Medulla oblongata (tissue), 1 donor: Measurements from ENCODE around the gene LHX3.

ENCODE experiments used
- DNase-seq: peaks from one replicate; pipeline ENCODE4 v3.0.0-alpha.2; 2015; ENCODE audit errors: extremely low spot score

Gene LHX3

GRCh38 chr9:136177224-136177623, 27.7 kb downstream of the LHX3 start:
- DNase-seq, result no peak

DNA sequence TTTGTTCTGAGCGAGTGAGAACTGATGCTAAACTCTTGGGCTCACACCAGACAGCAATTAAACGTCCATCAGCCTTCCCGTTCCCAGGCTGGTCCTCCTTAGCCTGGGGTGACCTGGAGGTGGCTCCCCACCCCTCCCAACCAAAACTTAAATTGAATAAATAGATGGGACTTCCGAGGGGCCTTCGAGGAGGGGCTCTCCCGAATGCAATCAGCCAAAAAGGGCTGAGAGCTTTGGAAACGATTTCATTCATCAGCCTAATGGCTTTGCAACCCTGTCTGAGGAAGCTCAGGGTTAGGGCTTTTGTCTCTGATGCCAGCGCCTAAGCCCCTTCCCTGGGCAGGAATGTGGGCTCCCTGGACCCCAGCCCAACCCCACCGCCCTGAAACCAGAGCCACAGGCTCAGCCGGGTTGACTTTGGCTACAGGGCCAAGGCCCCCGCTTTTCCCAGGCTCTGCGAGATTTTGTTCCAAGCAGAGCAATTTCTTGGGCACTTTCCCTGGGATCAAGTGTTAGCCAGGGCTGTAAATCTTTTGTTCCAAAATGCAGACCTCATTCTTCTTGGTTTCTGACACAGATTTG, 29.2 kb downstream of the LHX3 start:
- DNase-seq, result peak; percentile 4

GRCh38 chr9:136174779-136175615, 29.9 kb downstream of the LHX3 start:
- no peak for DNase-seq

- DNase-seq, result no peak
Measured at GRCh38 chr9:136173648-136174290, 31.2 kb downstream of the LHX3 start.

- DNase-seq, result no peak
Measured at GRCh38 chr9:136172412-136173079, 32.4 kb downstream of the LHX3 start.

DNA sequence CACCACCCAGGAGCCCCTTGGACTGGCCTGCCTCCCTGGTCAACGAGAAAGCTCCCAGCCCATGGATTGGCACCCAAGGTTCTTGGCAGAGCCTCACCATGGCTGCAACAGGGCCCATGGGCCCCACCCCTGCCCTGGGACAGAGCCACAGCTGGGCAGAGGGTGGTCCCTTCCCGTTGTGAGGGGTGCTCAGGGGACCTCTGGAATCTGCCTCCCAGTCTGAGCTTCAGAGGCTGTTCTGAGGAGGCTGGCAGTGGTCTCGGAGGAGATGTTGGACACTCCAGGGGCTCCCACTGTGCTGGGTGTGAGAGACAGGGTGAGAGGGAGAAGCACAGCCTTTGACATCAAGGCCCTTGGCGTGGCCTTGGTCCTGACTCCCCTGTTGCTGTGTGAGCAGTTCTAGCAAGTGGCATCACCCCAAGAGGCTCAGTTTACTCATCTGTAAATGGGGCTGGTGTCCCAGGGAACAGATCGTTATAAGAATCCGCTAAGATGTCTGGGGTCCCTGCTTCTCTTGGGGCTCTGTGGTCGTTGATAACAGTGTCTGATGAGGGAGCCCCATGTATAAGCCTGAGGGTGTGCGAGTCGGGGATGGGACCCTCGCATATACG, 33.0 kb downstream of the LHX3 start:
- DNase-seq, result no peak

DNA sequence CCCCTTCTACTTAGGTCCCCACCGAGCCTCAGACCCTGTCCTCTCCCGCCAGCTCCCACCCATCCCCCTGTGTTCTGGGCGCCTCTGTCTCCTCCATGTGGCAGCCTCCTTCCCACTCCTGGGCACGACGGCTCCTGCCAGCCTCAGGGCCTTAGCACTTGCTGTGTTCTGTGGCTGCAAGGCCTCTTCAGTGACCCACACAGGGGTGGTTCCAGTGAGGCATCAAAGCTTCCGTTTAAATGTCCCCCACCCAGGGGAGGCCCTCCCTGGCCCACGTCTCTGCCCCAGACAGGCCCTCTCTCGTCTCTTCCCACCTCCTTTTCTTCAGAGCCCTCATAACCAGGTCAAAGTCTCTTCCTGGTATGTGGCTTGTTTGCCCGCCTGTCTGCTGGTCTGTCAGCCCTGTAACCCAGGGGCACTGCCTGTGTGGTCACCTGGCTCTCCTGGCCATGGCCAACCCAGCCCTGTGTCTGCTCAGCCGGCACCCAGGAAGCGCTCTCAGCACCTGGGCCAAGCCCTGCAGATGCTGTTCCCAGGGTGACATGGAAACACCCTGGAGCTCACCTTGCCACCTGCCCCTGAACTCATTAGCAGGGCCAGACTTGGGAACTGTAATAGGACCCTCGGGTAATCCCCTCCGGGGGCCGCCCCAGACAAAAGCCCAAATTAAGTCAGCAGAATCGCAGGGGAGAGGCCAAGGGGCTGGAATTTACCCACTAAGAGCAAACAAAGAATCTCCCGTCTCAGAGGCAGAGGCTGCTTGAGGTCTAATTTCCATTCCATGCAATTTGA, 33.7 kb downstream of the LHX3 start:
- no peak for DNase-seq

DNA sequence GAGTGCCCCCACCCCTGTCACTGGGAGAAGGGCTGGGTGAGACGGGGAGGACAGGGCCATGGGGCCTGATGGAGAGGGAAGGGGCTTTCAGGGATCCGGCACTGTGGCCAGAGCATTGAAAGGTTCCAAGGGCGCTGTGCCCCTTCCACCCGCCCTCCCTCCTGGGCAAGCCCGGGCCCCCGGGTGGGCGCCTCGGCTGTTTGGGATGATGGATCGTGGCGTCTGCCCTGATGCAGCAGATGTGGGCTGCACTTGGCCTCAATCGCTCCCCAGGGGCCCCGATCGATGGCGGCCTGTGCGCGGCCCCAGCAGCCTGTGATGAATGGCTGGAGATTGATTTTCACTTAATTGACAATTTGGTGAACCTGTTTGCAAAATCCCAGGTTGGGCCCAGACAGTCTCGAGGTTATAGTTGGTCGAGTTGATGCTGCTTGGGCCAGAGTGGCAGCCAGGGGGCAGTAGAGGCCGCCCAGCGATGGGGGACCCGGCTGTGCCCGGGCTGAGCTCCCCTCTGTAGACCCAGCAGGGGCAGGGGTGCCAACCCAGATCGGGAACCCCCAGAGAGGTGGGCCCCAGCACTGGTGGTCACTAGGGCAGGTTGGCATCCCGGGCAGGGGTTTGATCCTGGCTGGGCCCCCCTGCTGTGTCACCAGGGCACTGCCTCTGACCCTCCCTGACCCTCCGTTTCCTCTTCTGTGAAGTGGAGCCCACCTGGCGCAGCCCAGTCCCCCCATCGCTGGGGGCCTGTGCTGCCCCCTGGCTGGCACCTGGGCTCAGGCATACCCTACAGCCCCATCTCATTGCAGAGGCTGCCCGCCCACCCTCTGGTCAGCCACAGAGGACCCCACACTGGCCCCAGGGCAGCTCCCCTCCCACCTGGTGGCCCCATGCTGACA, 34.7 kb downstream of the LHX3 start:
- DNase-seq, result peak; percentile 8

DNA sequence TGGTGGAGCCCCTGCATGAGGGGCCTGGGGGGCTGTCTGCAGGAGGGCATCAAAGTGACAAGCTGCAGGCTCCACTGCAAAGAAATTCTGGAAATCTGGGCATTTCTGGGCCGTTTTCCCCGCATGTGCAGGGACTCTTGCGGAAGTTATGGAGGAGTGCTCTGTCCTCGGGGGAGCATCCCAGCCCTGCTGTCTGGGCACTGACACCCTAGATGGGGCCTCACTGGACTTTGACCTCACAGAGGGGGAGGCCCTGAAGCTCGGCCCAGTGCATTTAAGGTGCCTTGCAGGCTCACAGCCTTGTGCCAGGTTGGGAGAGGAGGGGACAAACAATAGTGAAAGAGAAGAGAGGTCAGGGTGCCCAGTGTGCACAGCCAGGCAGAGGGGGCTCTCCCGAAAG, 35.4 kb downstream of the LHX3 start:
- no peak for DNase-seq

GRCh38 chr9:136163248-136163850, 41.6 kb downstream of the LHX3 start:
- no peak for DNase-seq

GRCh38 chr9:136160995-136161610, 43.8 kb downstream of the LHX3 start:
- no peak for DNase-seq

DNA sequence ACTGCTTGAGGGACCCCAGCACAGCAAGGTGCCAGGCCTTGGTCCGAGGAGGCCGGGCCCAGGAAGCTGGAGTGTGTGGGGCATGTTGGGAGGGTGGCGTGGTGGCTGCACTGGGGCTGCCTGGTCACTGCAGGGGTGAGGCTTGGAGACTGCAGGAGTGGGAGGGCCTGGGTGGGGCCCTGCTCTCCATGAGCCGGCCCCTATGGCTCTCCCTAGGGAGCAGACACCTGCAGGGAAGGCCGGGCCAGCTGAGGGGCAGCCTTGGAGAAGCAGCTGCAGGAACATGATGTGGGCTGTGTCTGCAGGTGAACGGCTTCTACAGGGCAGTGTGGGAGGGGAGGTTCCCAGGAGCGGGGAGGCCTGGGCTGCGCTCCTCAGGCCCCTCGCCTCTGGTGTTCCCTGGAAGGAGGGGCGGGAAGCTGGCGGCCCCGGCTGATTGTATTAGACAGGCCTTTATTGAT, 44.5 kb downstream of the LHX3 start:
- no peak for DNase-seq

- DNase-seq, result no peak
Measured at GRCh38 chr9:136159851-136160250, 45.1 kb downstream of the LHX3 start.

- DNase-seq, result no peak
Measured at GRCh38 chr9:136157477-136158265, 47.3 kb downstream of the LHX3 start.

- DNase-seq, result no peak
Measured at GRCh38 chr9:136156209-136157120, 48.5 kb downstream of the LHX3 start.

DNA sequence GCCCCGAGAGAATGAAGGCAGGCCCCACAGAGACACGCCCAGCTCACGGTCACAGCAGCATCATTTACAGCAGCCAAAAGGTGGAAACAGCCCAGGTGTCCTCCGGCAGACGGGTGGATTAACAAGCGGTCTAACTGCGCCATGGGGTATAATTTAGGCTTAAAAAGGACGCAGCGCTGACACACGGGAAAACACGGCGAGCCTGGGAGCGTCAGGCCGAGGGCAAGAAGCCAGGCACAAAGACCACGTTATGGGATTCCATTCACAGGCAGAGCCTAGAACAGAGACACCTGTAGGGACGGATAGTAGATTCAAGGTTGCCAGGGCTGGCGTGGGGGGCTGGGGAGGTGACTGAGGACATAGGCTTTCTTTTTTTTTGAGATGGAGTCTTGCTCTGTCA, 49.4 kb downstream of the LHX3 start:
- DNase-seq, result no peak

- DNase-seq, result no peak
Measured at GRCh38 chr9:136154943-136155342, 50.0 kb downstream of the LHX3 start.
